Measurements from ENCODE around the gene FAM204A.

FAM204A gene

GRCh38 chr10:118341791-118342637 lies at the start of gene FAM204A:
Gene FAM204A (minus strand): TSS chr10:118342324. CDS start chr10:118336415, 5,909 bp downstream.
- CTCF ChIA-PET, result interaction anchor here (1.0 kb wide), 1 partner anchor 16 kb away, joined by 4 read pairs; no protein-coding TSS in a partner anchor
- Mint-ChIP-seq H3K4me1 (peaks cover 33% of the 10 kb centered on the region), H3K27me3 (peaks cover 3% of the 10 kb centered on the region)

GRCh38 chr10:118383699-118384098 lies 41.6 kb upstream of the FAM204A start:
- H3K27ac Mint-ChIP-seq, result no peak overlapping the region
- H3K27me3 Mint-ChIP-seq, result peaks cover 27% of the 10 kb centered on the region
- no peaks in the 10 kb centered on the region for H3K4me1 Mint-ChIP-seq
- no peak overlapping the region for H3K4me3 Mint-ChIP-seq
- CTCF ChIA-PET, result interaction anchor here (1.5 kb wide), 1 partner anchor 76 kb away, joined by 3 read pairs; no protein-coding TSS in a partner anchor
- no peaks in the 10 kb centered on the region for H3K9me3 Mint-ChIP-seq
- DNase-seq, result no peak
- no peaks in the 10 kb centered on the region for H3K36me3 Mint-ChIP-seq

More at GRCh38 chr10:118341791-118342637, at the start of gene FAM204A:
- DNase-seq, result peak; percentile 97
- Mint-ChIP-seq H3K27ac (peak within 1 kb of the TSS; percentile 87), H3K36me3 (peaks cover 14% of the 10 kb centered on the region), H3K9me3 (no peaks in the 10 kb centered on the region), H3K4me3 (peak within 1 kb of the TSS; percentile 85)

GRCh38 chr10:118383063-118383689 lies 41.1 kb upstream of the FAM204A start:
- CTCF ChIA-PET, result interaction anchor here (1.5 kb wide), 1 partner anchor 76 kb away, joined by 3 read pairs; no protein-coding TSS in a partner anchor
- Mint-ChIP-seq H3K4me3 (no peak overlapping the region), H3K4me1 (no peaks in the 10 kb centered on the region), H3K27me3 (peaks cover 27% of the 10 kb centered on the region), H3K27ac (no peak overlapping the region), H3K36me3 (no peaks in the 10 kb centered on the region), H3K9me3 (no peaks in the 10 kb centered on the region)
- DNase-seq, result no peak

GRCh38 chr10:118374404-118374803 lies 32.3 kb upstream of the FAM204A start:
- DNase-seq, result no peak
- no peaks in the 10 kb centered on the region for H3K4me1 Mint-ChIP-seq
- no peak overlapping the region for H3K4me3 Mint-ChIP-seq
- H3K27ac Mint-ChIP-seq, result no peak overlapping the region
- H3K36me3 Mint-ChIP-seq, result no peaks in the 10 kb centered on the region
- H3K27me3 Mint-ChIP-seq, result peaks cover 14% of the 10 kb centered on the region
- no peaks in the 10 kb centered on the region for H3K9me3 Mint-ChIP-seq
- CTCF ChIA-PET, result no interaction called here

GRCh38 chr10:118373786-118374185 lies 31.7 kb upstream of the FAM204A start:
- H3K4me3 Mint-ChIP-seq, result no peak overlapping the region
- H3K4me1 Mint-ChIP-seq, result no peaks in the 10 kb centered on the region
- no peak for DNase-seq
- H3K27ac Mint-ChIP-seq, result no peak overlapping the region
- CTCF ChIA-PET, result no interaction called here
- peaks cover 10% of the 10 kb centered on the region for H3K27me3 Mint-ChIP-seq
- H3K9me3 Mint-ChIP-seq, result no peaks in the 10 kb centered on the region
- no peaks in the 10 kb centered on the region for H3K36me3 Mint-ChIP-seq

- Mint-ChIP-seq H3K4me1 (no peaks in the 10 kb centered on the region), H3K9me3 (no peaks in the 10 kb centered on the region), H3K27ac (no peak overlapping the region), H3K4me3 (no peak overlapping the region), H3K36me3 (no peaks in the 10 kb centered on the region), H3K27me3 (peaks cover 16% of the 10 kb centered on the region)
- no peak for DNase-seq
- CTCF ChIA-PET, result no interaction called here
These were observed 28.4 kb upstream of the FAM204A start for GRCh38 chr10:118370499-118370898.

- CTCF ChIA-PET, result no interaction called here
- Mint-ChIP-seq H3K27me3 (peaks cover 22% of the 10 kb centered on the region), H3K9me3 (no peaks in the 10 kb centered on the region), H3K4me3 (no peak overlapping the region), H3K4me1 (no peaks in the 10 kb centered on the region), H3K36me3 (no peaks in the 10 kb centered on the region), H3K27ac (no peak overlapping the region)
- DNase-seq, result no peak
These were observed 27.6 kb upstream of the FAM204A start for GRCh38 chr10:118369641-118370205.

GRCh38 chr10:118365702-118366101 lies 23.6 kb upstream of the FAM204A start:
- Mint-ChIP-seq H3K4me1 (no peaks in the 10 kb centered on the region), H3K4me3 (no peak overlapping the region), H3K27me3 (peaks cover 20% of the 10 kb centered on the region), H3K36me3 (no peaks in the 10 kb centered on the region), H3K9me3 (no peaks in the 10 kb centered on the region), H3K27ac (no peak overlapping the region)
- CTCF ChIA-PET, result no interaction called here
- no peak for DNase-seq

GRCh38 chr10:118362103-118362502 lies 20.0 kb upstream of the FAM204A start:
- Mint-ChIP-seq H3K4me1 (no peaks in the 10 kb centered on the region), H3K27ac (no peak overlapping the region), H3K9me3 (no peaks in the 10 kb centered on the region), H3K27me3 (peaks cover 11% of the 10 kb centered on the region), H3K36me3 (no peaks in the 10 kb centered on the region), H3K4me3 (no peak overlapping the region)
- CTCF ChIA-PET, result no interaction called here
- no peak for DNase-seq

- Mint-ChIP-seq H3K4me3 (no peak overlapping the region), H3K27me3 (peaks cover 6% of the 10 kb centered on the region), H3K27ac (no peak overlapping the region), H3K9me3 (no peaks in the 10 kb centered on the region), H3K36me3 (no peaks in the 10 kb centered on the region), H3K4me1 (no peaks in the 10 kb centered on the region)
- DNase-seq, result no peak
- CTCF ChIA-PET, result no interaction called here
These were observed 16.2 kb upstream of the FAM204A start for GRCh38 chr10:118358327-118358726.

- no peaks in the 10 kb centered on the region for H3K4me1 Mint-ChIP-seq
- no peaks in the 10 kb centered on the region for H3K9me3 Mint-ChIP-seq
These were observed 15.7 kb upstream of the FAM204A start for GRCh38 chr10:118357841-118358240.

GRCh38 chr10:118356628-118357027 lies 14.5 kb upstream of the FAM204A start:
- Mint-ChIP-seq H3K4me3 (no peak overlapping the region), H3K4me1 (no peaks in the 10 kb centered on the region), H3K36me3 (no peaks in the 10 kb centered on the region), H3K9me3 (no peaks in the 10 kb centered on the region), H3K27me3 (peaks cover 9% of the 10 kb centered on the region), H3K27ac (no peak overlapping the region)
- CTCF ChIA-PET, result no interaction called here
- DNase-seq, result no peak

More at GRCh38 chr10:118357841-118358240, 15.7 kb upstream of the FAM204A start:
- no peak overlapping the region for H3K4me3 Mint-ChIP-seq
- no peak overlapping the region for H3K27ac Mint-ChIP-seq
- H3K27me3 Mint-ChIP-seq, result peaks cover 6% of the 10 kb centered on the region
- H3K36me3 Mint-ChIP-seq, result no peaks in the 10 kb centered on the region
- no peak for DNase-seq
- CTCF ChIA-PET, result no interaction called here

GRCh38 chr10:118355234-118355633 lies 13.1 kb upstream of the FAM204A start:
- CTCF ChIA-PET, result no interaction called here
- Mint-ChIP-seq H3K27ac (no peak overlapping the region), H3K4me1 (no peaks in the 10 kb centered on the region)

GRCh38 chr10:118349235-118349634 lies 7.1 kb upstream of the FAM204A start:
- no peak overlapping the region for H3K4me3 Mint-ChIP-seq
- DNase-seq, result no peak
- peaks cover 9% of the 10 kb centered on the region for H3K27me3 Mint-ChIP-seq
- peaks cover 2% of the 10 kb centered on the region for H3K4me1 Mint-ChIP-seq
- no peak overlapping the region for H3K27ac Mint-ChIP-seq
- CTCF ChIA-PET, result no interaction called here
- H3K9me3 Mint-ChIP-seq, result no peaks in the 10 kb centered on the region
- no peaks in the 10 kb centered on the region for H3K36me3 Mint-ChIP-seq

More at GRCh38 chr10:118355234-118355633, 13.1 kb upstream of the FAM204A start:
- Mint-ChIP-seq H3K27me3 (peaks cover 14% of the 10 kb centered on the region), H3K9me3 (no peaks in the 10 kb centered on the region), H3K36me3 (no peaks in the 10 kb centered on the region), H3K4me3 (no peak overlapping the region)
- DNase-seq, result no peak

Measured in activated naive CD4-positive, alpha-beta T cell treated with anti-CD3 and anti-CD28 coated beads, Interleukin-2, amount 10 ng/mL, durations not matched to agents 7 days and 5 days (primary cell).